NCI-H2081 (cell line): Measurements from ENCODE around the gene ATP13A4.
A peak's percentile ranks its signal among the peaks of the same experiment; 100 is the strongest.

Experiments
- DNase-seq, 2 experiments: peaks; one replicate each; lab custom pipeline; 2025; lab: John Stamatoyannopoulos, UW

The ATP13A4 gene

GRCh38 chr3:193491026-193491425, 63.7 kb downstream of the ATP13A4 start:
- DNase-seq = no peak

GRCh38 chr3:193490580-193490979, 64.1 kb downstream of the ATP13A4 start:
- DNase-seq = no peak

GRCh38 chr3:193489949-193490348, 64.7 kb downstream of the ATP13A4 start:
- no peak for DNase-seq

- no peak for DNase-seq
Observed at GRCh38 chr3:193488741-193489140, 66.0 kb downstream of the ATP13A4 start.

GRCh38 chr3:193483988-193484539, 70.6 kb downstream of the ATP13A4 start:
- no peak for DNase-seq

- DNase-seq = no peak
Observed at GRCh38 chr3:193481436-193481835, 73.3 kb downstream of the ATP13A4 start.

GRCh38 chr3:193474446-193474845, 80.2 kb downstream of the ATP13A4 start:
- DNase-seq = no peak

GRCh38 chr3:193470710-193471109, 84.0 kb downstream of the ATP13A4 start:
- DNase-seq = no peak

- DNase-seq = no peak
Observed at GRCh38 chr3:193465992-193466608, 88.6 kb downstream of the ATP13A4 start.

GRCh38 chr3:193464889-193465288, 89.8 kb downstream of the ATP13A4 start:
- no peak for DNase-seq

- DNase-seq = no peak
Observed at GRCh38 chr3:193457526-193457925, 97.2 kb downstream of the ATP13A4 start.

- peak in 1 of 2 experiments; percentile 38 for DNase-seq
Observed at GRCh38 chr3:193452338-193452737, 102.4 kb downstream of the ATP13A4 start.

GRCh38 chr3:193451902-193452301, 102.8 kb downstream of the ATP13A4 start:
- DNase-seq = no peak

GRCh38 chr3:193446965-193447602, 107.6 kb downstream of the ATP13A4 start:
- DNase-seq = no peak

- DNase-seq = no peak
Observed at GRCh38 chr3:193439423-193439822, 115.3 kb downstream of the ATP13A4 start.

- no peak for DNase-seq
Observed at GRCh38 chr3:193418576-193419373, 135.9 kb downstream of the ATP13A4 start.

- DNase-seq = no peak
Observed at GRCh38 chr3:193416629-193417028, 138.1 kb downstream of the ATP13A4 start.

GRCh38 chr3:193407688-193408087, 147.0 kb downstream of the ATP13A4 start:
- no peak for DNase-seq

GRCh38 chr3:193407112-193407511, 147.6 kb downstream of the ATP13A4 start:
- no peak for DNase-seq

GRCh38 chr3:193403307-193403706, 151.4 kb downstream of the ATP13A4 start:
- DNase-seq = no peak

- no peak for DNase-seq
Observed at GRCh38 chr3:193400304-193400703, 154.4 kb downstream of the ATP13A4 start.

- no peak for DNase-seq
Observed at GRCh38 chr3:193396451-193397244, 158.0 kb downstream of the ATP13A4 start.
